Stimulated activated CD8-positive, alpha-beta memory T cell treated with anti-CD3 and anti-CD28 coated beads, Interleukin-12 subunit alpha, Interleukin-12 subunit beta, amount 100 ng/mL, for 24 hours (primary cell): ENCODE measurements around the gene CLRN3.

Experiments
- DNase-seq: peaks from one replicate; pipeline ENCODE4 v3.0.0-alpha.2; 2020; ENCODE audit errors: extremely low read depth

CLRN3 gene

DNA sequence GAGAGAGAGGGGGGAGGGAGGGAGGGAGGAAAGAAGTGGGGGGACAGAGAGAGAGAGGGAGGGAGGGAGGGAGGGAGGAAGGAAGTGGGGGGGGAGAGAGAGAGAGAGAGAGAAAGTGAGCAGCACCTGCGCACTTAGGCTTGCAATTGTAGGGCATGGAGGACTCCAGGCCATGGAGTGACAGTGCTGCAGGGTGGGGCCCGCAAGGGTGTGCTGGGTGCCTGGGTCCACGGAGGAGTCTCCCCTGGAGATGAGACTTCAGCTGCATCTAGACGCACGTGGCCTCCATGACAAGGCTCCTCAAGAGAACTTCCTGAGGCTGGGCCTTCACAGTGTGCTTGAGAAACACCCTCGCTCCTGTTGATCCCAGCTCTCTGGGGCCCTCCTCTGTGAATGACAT is 44.5 kb downstream of the CLRN3 start:
- no peak for DNase-seq

DNA sequence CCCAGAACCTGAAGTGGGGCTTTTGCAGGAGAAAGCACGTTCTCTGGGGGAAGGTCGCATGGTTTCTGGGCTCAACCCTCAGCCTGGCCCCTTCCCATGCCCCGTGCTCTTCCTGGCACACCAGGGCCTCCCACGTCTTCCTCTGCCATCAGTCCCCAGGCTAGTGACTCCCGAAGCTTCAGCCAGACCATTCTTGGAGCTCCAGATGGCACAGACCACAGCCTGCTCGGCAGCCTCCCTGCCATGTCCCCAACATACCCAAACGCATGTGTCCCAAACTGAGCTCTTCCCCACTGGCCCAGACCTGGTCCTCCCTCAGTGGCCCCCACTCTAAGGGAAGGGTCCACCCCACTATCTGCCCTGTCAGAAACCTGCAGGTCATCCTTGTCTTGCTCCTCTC is 47.0 kb downstream of the CLRN3 start:
- no peak for DNase-seq

DNA sequence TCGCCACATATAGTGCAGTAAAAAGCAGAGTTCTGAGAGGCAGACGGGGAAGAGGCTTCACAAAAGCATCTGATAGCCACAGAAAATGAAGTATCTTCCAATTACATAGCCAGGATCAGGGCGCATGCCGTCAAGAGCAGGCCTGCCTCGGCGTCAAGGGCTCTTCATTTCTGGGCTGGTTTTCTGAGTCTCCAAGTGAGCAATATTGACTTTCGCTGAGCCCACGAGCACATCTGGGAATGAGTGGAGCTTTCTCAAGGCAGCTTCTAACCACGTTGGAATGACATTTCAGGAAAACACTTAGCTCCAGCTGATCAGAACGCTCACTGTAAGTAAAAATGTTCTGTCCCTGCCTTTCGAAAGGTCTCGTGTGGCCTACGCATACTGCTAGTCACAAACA is 51.9 kb downstream of the CLRN3 start:
- no peak for DNase-seq

DNA sequence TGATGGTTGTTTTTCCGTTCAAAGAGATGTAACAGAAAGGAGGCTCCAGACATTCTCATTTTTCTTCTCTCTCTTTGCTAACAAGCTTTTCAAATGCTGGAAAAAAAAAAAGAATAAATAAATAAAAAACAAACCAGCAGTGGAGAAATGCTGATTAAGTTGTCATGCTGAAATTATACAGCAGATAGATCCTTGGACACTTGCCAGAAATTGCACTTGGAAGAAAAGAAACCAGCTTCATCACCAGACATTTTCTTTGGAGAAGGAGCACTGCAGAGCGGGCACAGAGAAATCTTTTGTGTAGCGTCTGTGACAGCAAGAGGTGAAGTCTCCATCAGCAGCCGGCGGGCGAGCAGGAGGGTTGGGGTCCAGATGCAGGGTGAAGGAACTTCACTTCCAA is 55.8 kb downstream of the CLRN3 start:
- DNase-seq = no peak

DNA sequence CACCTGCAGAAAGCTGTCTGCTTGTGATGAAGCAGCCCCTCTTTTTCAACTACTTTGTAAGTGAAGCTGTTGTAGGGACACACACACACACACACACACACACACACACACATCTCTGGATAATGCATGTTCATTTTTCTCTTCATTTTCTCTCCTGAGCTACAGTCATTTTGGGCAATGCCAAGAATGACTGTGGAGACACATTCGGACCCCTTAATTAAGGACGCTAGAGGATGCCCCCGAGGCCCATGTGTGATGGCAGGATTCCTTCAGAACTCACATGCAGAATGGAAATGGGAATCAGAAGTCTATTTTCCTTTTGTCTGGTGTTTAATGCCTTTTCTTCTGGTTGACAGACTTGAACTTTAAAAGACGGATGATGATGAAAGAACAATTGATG is 56.6 kb downstream of the CLRN3 start:
- no peak for DNase-seq

DNA sequence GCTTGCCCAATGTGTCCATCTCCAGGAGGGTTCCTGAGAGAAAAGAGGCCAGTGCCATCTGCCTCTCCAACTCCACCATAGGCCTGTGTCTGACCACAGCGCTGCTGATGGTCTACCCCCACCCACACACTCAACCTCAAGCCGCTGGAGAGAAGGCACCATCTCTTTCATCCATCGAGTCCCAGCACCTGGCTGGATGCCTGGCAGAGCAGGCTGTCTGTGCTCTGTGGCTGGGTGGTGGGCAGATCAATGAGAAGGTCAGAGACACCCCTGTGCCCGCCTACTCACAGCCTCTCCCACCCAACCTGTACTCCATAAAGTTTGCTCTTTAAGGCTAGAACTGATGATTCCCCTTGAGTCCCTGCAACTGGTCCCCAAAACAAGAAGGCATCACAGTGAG is 58.0 kb downstream of the CLRN3 start:
- DNase-seq = no peak

DNA sequence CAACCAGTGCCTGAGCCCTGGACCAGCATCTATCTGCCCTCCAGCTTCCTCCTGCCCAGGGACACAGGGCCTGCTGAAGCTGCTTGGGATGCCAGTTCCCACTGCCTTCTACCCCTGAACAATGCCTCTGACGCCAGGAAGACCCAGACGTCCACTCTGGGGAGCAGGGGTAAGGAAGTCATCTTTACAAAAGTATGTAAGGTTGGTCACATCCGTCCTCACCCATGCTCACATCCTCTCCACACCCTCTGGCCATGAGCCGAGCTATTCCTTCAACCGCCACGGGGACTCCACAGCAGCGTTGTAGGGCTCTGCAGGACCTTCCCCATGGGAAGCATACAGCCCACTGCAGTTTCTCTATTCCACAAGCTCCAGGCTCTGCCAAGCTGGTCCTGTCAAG is 58.5 kb downstream of the CLRN3 start:
- no peak for DNase-seq

DNA sequence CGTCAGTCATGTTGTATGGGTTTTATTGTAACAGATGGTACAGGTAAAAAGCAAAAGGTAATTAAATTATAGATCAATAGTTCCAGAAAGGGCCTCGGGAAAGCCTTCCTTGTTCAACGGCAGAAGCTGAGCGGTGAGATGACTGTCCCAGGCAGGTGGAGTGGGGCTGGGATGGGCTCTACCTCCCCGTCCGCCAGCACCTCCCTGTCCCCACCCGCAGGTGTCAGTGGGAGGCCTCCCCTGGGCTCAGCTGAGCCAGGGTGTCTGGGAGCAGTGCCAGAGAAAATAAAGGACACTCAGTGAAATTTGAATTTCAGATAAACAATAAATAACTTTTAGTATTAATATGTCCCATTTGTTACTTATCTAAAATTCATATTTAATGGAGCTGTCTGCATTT is 58.9 kb downstream of the CLRN3 start:
- DNase-seq = no peak

DNA sequence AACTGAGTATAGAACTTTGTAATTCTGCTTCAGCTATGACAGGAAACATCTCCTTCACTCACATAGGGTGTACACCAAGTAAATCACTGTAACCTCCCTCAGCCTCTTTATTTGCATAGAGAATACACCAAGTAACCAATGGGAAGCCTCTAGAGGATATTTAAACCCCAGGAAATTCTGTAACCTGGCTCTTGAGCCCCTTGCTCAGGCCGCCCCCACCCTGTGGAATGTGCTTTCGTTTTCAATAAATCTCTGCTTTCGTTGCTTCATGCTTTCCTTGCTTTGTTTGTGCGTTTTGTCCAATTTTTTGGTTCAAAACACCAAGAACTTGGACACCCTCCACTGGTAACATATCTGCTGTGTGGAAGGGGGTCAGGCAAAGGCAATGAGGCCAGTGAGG is 60.2 kb downstream of the CLRN3 start:
- no peak for DNase-seq

DNA sequence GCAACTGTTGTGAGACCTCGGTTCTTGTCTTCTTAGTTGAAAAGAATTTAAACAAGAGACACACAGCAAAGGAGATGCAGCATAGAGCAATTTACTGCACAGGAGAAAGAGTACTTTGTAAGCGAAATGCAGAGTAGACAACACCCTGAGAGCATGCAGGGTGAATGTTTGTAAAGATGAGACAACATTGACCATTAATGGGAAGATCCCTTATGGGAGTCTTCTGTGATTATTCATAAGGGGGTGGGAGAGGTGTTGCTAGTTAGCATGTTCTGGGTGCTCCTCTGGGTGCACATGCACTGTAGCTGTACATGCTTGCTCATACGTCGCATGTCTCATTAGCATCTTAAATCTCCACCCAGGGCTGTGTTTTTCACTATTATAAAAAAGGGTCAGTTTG is 62.3 kb downstream of the CLRN3 start:
- DNase-seq = no peak
